HepG2 (cell line): ENCODE data around the gene NCOR2. TPM values are rescaled to one million over a fixed set of nuclear protein-coding genes. Genes with fewer than 3 reads are reported as not detected.
A peak's percentile ranks its signal among the peaks of the same experiment; 100 is the strongest.

Experiments used
- HNF4A ChIP-seq: sonication (generic); formaldehyde crosslinking; IDR thresholded peaks from 2 replicates; pipeline ENCODE4 v1.4.0; 2020; ENCODE audit warnings: missing genetic modification reagents
- RXRB ChIP-seq: IDR thresholded peaks from 2 replicates; pipeline ENCODE4 v1.6.1; 2016; ENCODE audit warnings: borderline replicate concordance, missing genetic modification reagents, missing compliant biosample characterization
- ZNF101 ChIP-seq: sonication (generic); formaldehyde crosslinking; IDR thresholded peaks from 2 replicates; pipeline ENCODE4 v1.4.0; 2020; ENCODE audit warnings: mild to moderate bottlenecking, low read depth, missing genetic modification reagents, borderline replicate concordance
- ZNF605 ChIP-seq: sonication (generic); formaldehyde crosslinking; IDR thresholded peaks from 2 replicates; pipeline ENCODE4 v1.8.0; 2022; ENCODE audit warnings: mild to moderate bottlenecking, missing genetic modification reagents
- polyA plus RNA-seq, 8 experiments: library from polyadenylated mRNA; depleted of rRNA in 3 of 8; stranded (reverse) in 7 of 8; unstranded in 1 of 8; fragments of >200 nt; fragmentation: Illumina TruSeq in 4 of 8; extraction: Trizol in 4 of 8; gene quantifications; 2 replicates each; pipeline versions ENCODE4 v1.2.1 to v1.2.3, GENCODE V29; 2011 to 2016; ENCODE audit warnings: low read depth in 4 of 8, missing spikeins in 1 of 8, mixed read lengths in 1 of 8; ENCODE audit not compliant: insufficient read depth in 1 of 8
- total RNA-seq, 5 experiments: library from RNA; depleted of rRNA; stranded (reverse); fragments of >200 nt; fragmentation: Illumina TruSeq; extraction: Trizol; gene quantifications; 2 replicates each; pipeline ENCODE4 v1.2.3, GENCODE V29; 2016; ENCODE audit warnings: low read depth in 1 of 5
- TF ChIP-seq, protein P1 (sequence below): sonication (generic); formaldehyde crosslinking; IDR thresholded peaks from 2 replicates; pipeline ENCODE4 v1.5.1; 2020; ENCODE audit warnings: mild to moderate bottlenecking, missing genetic modification reagents, moderate library complexity
- TF ChIP-seq, protein P2 (sequence below): IDR thresholded peaks from 2 replicates; pipeline ENCODE4 v1.6.1; 2012; ENCODE audit warnings: inconsistent platforms

NCOR2 gene
- total and polyA plus RNA-seq, 2 of the 13 experiments (the other 11 are each of a cell fraction or from before 2014, with no cell fraction given) = 4.5 to 5.7 TPM

DNA sequence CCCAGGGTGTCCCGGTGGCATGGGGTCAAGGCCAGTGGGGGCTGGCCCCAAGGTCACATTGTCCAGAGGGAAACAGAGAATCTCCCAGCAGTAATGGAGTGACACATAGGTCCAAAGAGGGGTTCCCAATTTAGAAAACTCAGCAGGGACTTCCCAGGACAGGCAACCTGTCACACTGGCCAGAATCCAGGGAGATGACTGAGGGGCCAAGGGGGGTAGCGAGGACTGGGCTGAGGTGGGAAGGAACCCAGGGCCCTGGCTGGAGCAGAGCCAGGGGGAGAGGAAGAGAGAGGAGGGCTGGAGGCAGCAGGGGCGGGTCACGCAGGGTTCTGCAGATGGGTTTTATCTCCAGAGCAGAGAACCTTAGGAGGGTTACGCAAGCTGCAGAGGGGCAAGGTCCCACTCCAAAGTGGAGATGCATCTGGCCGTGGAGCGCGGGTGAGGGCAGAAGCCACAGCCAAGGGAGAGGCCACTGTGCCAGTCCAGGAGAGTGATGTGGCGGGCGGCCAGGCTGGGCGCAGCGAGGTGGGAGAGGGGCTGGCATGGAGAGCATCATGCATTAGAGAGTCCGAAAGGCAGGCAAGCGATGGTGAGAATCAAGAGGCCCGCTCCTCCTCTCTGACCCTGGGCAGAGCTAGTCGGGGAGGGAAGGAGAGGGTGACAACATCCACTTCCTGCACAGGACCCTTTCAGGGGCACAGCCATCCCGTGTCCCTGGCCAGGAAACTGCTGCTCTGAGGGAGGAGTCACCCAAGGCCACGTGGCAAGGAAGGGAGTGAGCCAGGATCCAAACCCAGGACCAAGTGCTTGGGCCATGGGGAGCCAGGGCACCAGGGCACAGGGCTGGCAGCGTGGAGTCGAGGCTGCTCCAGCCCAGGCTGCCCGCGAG lies 29.0 kb downstream of the NCOR2 start (continued):
- TF ChIP-seq RXRB (CRISPR knock-in tag) (peak; percentile 36; the same call in 1 of the 2 replicates), ZNF605 (CRISPR knock-in tag) (peak; percentile 55), HNF4A (CRISPR knock-in tag) (peak; percentile 76), ZNF101 (no peak)
- TF ChIP-seq, protein P1, sequence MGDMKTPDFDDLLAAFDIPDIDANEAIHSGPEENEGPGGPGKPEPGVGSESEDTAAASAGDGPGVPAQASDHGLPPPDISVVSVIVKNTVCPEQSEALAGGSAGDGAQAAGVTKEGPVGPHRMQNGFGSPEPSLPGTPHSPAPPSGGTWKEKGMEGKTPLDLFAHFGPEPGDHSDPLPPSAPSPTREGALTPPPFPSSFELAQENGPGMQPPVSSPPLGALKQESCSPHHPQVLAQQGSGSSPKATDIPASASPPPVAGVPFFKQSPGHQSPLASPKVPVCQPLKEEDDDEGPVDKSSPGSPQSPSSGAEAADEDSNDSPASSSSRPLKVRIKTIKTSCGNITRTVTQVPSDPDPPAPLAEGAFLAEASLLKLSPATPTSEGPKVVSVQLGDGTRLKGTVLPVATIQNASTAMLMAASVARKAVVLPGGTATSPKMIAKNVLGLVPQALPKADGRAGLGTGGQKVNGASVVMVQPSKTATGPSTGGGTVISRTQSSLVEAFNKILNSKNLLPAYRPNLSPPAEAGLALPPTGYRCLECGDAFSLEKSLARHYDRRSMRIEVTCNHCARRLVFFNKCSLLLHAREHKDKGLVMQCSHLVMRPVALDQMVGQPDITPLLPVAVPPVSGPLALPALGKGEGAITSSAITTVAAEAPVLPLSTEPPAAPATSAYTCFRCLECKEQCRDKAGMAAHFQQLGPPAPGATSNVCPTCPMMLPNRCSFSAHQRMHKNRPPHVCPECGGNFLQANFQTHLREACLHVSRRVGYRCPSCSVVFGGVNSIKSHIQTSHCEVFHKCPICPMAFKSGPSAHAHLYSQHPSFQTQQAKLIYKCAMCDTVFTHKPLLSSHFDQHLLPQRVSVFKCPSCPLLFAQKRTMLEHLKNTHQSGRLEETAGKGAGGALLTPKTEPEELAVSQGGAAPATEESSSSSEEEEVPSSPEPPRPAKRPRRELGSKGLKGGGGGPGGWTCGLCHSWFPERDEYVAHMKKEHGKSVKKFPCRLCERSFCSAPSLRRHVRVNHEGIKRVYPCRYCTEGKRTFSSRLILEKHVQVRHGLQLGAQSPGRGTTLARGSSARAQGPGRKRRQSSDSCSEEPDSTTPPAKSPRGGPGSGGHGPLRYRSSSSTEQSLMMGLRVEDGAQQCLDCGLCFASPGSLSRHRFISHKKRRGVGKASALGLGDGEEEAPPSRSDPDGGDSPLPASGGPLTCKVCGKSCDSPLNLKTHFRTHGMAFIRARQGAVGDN (CRISPR knock-in tag) = peak; percentile 70
- TF ChIP-seq, protein P2, sequence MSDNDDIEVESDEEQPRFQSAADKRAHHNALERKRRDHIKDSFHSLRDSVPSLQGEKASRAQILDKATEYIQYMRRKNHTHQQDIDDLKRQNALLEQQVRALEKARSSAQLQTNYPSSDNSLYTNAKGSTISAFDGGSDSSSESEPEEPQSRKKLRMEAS = peak; percentile 57
